ENCODE data around the gene AGAP3. TPM values are rescaled to one million over a fixed set of nuclear protein-coding genes. Genes with fewer than 3 reads are reported as not detected.

Gene AGAP3
- total and polyA plus RNA-seq, 2 experiments from 2014 or later: 10.3 to 43.3 TPM

GRCh38 chr7:151152643-151153513 lies 66.6 kb downstream of the AGAP3 start:
- in situ Hi-C loops (cut with MboI): no loop called here
- H3K4me2 ChIP-seq (ENCODE audit: unreplicated experiment): no peak overlapping the region
- H3K36me3 ChIP-seq (ENCODE audit: low read depth): no peaks in the 10 kb centered on the region
- H3K9ac ChIP-seq: no peak overlapping the region
- H3K27ac ChIP-seq: no peak overlapping the region
- TF ChIP-seq EZH2 (IDR thresholded peaks at IDR 0.05; ENCODE audit: insufficient read depth, poor library complexity, severe bottlenecking): no peak
- H2AFZ ChIP-seq: no peak overlapping the region
- no peak overlapping the region for H3K4me3 ChIP-seq
- no peaks in the 10 kb centered on the region for H3K79me2 ChIP-seq (ENCODE audit: insufficient read depth)
- no peaks in the 10 kb centered on the region for H3K4me1 ChIP-seq (ENCODE audit: insufficient read depth)
- H3K9me3 ChIP-seq (ENCODE audit: low read depth): no peaks in the 10 kb centered on the region
- H3K27me3 ChIP-seq (replicated peaks; ENCODE audit: insufficient read depth): peaks cover 62% of the 10 kb centered on the region
- H3F3A ChIP-seq (ENCODE audit: insufficient read depth): no peaks in the 10 kb centered on the region
- no peaks in the 10 kb centered on the region for H4K20me1 ChIP-seq (ENCODE audit: insufficient read depth)
- peak; percentile 34 for DNase-seq
- 32 to 43% methylated on average over 6 of the region's 6 CpGs for WGBS, 2 experiments (ENCODE audit: low coverage in 1 of 2, low lambda C conversion rate in 2 of 2, missing lambda C conversion rate in 2 of 2)
- no peaks in the 10 kb centered on the region for H3K9me2 ChIP-seq (ENCODE audit: insufficient read depth)

DNA sequence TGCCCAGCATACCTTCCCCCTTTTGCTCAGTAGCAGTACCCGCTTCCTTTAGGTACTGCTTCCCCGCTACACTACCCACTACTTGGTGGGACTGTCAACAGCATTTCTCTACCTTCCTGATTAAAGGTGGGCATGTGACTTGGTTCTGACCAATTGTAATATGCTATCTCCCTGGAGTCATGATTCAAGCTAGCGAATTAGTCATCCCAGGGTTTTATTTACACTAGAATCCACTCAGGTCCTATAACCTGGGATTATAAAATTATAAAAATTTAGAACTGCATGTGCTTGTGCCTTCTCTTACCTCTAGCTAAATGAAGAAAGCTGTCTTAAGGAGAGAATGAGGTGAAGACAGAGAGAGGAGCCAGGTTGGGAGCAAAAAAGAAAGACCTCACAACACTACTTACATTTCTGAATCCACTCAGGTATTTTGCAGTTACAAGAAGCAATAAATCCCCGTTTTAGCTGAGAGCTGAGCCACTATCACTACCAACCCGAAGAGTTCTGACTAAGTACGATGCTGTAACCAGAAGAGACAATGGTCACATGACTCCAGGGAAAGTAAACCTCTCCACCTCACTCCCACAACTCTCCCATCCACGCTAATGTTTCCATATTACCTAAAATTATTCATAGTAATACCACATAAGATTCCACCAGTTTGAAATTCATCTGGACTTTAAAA lies 71.5 kb downstream of the AGAP3 start:
- Histone ChIP-seq H3F3A (ENCODE audit: insufficient read depth) (no peaks in the 10 kb centered on the region), H3K9me2 (ENCODE audit: insufficient read depth) (no peaks in the 10 kb centered on the region), H2AFZ (no peak overlapping the region), H3K4me3 (no peak overlapping the region), H3K4me2 (ENCODE audit: unreplicated experiment) (no peak overlapping the region), H3K27ac (no peak overlapping the region), H4K20me1 (ENCODE audit: insufficient read depth) (no peaks in the 10 kb centered on the region), H3K4me1 (ENCODE audit: insufficient read depth) (no peaks in the 10 kb centered on the region), H3K9me3 (ENCODE audit: low read depth) (no peaks in the 10 kb centered on the region), H3K79me2 (ENCODE audit: insufficient read depth) (no peaks in the 10 kb centered on the region), H3K36me3 (ENCODE audit: low read depth) (no peaks in the 10 kb centered on the region), H3K27me3 (replicated peaks; ENCODE audit: insufficient read depth) (peaks cover 62% of the 10 kb centered on the region), H3K9ac (no peak overlapping the region)
- in situ Hi-C loops (cut with MboI): no loop called here
- WGBS, 2 experiments (ENCODE audit: low coverage in 1 of 2, low lambda C conversion rate in 2 of 2, missing lambda C conversion rate in 2 of 2): 69 to 70% methylated on average over 7 of the region's 7 CpGs
- TF ChIP-seq EZH2phosphoT487 (IDR thresholded peaks at IDR 0.05; ENCODE audit: insufficient read depth, low read depth) (no peak), EZH2 (IDR thresholded peaks at IDR 0.05; ENCODE audit: insufficient read depth, poor library complexity, severe bottlenecking) (no peak)
- DNase-seq: peak; percentile 20

DNA sequence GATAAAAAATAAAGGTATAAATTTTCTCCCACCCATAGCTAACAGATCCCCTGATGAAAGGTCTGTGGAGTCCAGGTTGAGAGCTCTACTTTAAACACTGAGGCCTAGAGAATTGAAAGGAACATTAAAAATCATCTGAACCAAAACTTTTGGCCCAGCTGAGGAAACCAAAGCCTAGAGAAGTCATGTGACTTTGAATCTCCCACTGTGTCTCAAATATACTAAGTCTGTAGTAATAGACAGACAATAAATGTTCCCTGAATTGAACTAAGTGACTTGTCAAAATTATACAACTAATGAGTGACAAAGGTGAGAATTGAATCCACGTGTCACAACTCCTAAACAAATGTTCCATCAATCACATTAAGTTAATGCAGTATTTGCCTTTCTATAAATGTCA lies 75.5 kb downstream of the AGAP3 start:
- no peak overlapping the region for H3K4me3 ChIP-seq
- TF ChIP-seq EZH2 (IDR thresholded peaks at IDR 0.05; ENCODE audit: insufficient read depth, poor library complexity, severe bottlenecking): no peak
- no peak for TF ChIP-seq EZH2phosphoT487 (IDR thresholded peaks at IDR 0.05; ENCODE audit: insufficient read depth, low read depth)
- H3K4me1 ChIP-seq (ENCODE audit: insufficient read depth): no peaks in the 10 kb centered on the region
- no peaks in the 10 kb centered on the region for H3F3A ChIP-seq (ENCODE audit: insufficient read depth)
- in situ Hi-C loops (cut with MboI): no loop called here
- no peaks in the 10 kb centered on the region for H3K79me2 ChIP-seq (ENCODE audit: insufficient read depth)
- no peaks in the 10 kb centered on the region for H3K9me2 ChIP-seq (ENCODE audit: insufficient read depth)
- H3K36me3 ChIP-seq (ENCODE audit: low read depth): no peaks in the 10 kb centered on the region
- H3K9ac ChIP-seq: no peak overlapping the region
- no peak overlapping the region for H3K4me2 ChIP-seq (ENCODE audit: unreplicated experiment)
- no peak for DNase-seq
- H3K27ac ChIP-seq: no peak overlapping the region
- no peaks in the 10 kb centered on the region for H3K9me3 ChIP-seq (ENCODE audit: low read depth)
- peaks cover 70% of the 10 kb centered on the region for H3K27me3 ChIP-seq (replicated peaks; ENCODE audit: insufficient read depth)
- 44 to 55% methylated on average over 1 of the region's 1 CpG for WGBS, 2 experiments (ENCODE audit: low coverage in 1 of 2, low lambda C conversion rate in 2 of 2, missing lambda C conversion rate in 2 of 2)
- no peaks in the 10 kb centered on the region for H4K20me1 ChIP-seq (ENCODE audit: insufficient read depth)
- no peak overlapping the region for H2AFZ ChIP-seq

DNA sequence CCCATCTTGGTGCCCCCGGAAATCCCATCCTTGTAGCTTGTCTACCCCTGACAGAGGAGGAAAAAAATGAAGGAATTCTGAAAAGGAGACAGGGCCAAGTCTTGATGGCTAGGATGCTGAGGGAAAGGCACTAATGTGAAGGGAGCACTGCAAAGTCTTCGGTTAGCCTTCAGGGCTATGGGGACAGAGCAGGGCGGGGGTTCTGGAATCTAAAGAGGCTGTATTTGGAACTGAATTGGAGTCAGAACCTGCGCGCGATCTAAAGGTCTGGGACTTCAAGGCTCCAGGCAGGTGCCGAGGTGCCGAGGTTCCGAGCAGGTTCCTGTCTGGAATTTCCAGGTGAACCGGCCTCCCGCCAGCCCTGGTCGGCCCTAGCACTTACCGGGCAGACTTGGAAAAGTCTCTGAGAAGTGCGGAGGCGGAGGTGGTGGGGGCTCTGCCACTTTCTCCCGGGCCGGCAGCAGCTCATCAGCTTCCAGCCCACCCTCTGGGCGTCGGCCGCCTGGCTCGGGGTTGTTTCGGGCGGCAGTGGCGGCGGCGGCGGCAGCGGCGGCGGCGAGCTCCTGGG lies 80.4 kb downstream of the AGAP3 start:
- H3F3A ChIP-seq (ENCODE audit: insufficient read depth): no peaks in the 10 kb centered on the region
- 13 to 16% methylated on average over 29 to 31 of the region's 31 CpGs for WGBS, 2 experiments (ENCODE audit: low coverage in 1 of 2, low lambda C conversion rate in 2 of 2, missing lambda C conversion rate in 2 of 2)
- no peak overlapping the region for H3K9ac ChIP-seq
- H3K27ac ChIP-seq: no peak overlapping the region
- no peaks in the 10 kb centered on the region for H3K9me3 ChIP-seq (ENCODE audit: low read depth)
- H3K4me1 ChIP-seq (ENCODE audit: insufficient read depth): no peaks in the 10 kb centered on the region
- peak overlapping the region; percentile 34 for H3K4me3 ChIP-seq
- no peaks in the 10 kb centered on the region for H3K9me2 ChIP-seq (ENCODE audit: insufficient read depth)
- H2AFZ ChIP-seq: no peak overlapping the region
- H3K36me3 ChIP-seq (ENCODE audit: low read depth): no peaks in the 10 kb centered on the region
- H3K4me2 ChIP-seq (ENCODE audit: unreplicated experiment): peak overlapping the region; percentile 44
- no peaks in the 10 kb centered on the region for H3K79me2 ChIP-seq (ENCODE audit: insufficient read depth)
- no peak for DNase-seq
- in situ Hi-C loops (cut with MboI): no loop called here
- TF ChIP-seq EZH2 (IDR thresholded peaks at IDR 0.05; ENCODE audit: insufficient read depth, poor library complexity, severe bottlenecking) (peak; percentile 98), EZH2phosphoT487 (IDR thresholded peaks at IDR 0.05; ENCODE audit: insufficient read depth, low read depth) (peak; percentile 73; the same call in 1 of the 2 replicates)
- H3K27me3 ChIP-seq (replicated peaks; ENCODE audit: insufficient read depth): peaks cover 78% of the 10 kb centered on the region
- H4K20me1 ChIP-seq (ENCODE audit: insufficient read depth): no peaks in the 10 kb centered on the region

Data from GM23248 (cell line).